ENCODE data around the gene TPD52L2.
"Not testable (repeated sequence)": the region's sequence is repeated elsewhere in the genome, so short reads cannot be mapped to it uniquely, and the experiment has no call there.

The TPD52L2 gene

GRCh38 chr20:63835021-63835858 is 29.8 kb upstream of the TPD52L2 start:
- FAIRE-seq (peak; percentile 99), DNase-seq (ENCODE audit: insufficient read length, low spot score) (peak; percentile 100)

GRCh38 chr20:63836458-63837344 is 28.4 kb upstream of the TPD52L2 start:
- no peak for FAIRE-seq
- DNase-seq (ENCODE audit: insufficient read length, low spot score): no peak

- FAIRE-seq (no peak), DNase-seq (ENCODE audit: insufficient read length, low spot score) (no peak)
Measured at GRCh38 chr20:63837479-63837878, 27.6 kb upstream of the TPD52L2 start.

- no peak for DNase-seq (ENCODE audit: insufficient read length, low spot score)
- FAIRE-seq: no peak
Measured at GRCh38 chr20:63839620-63840019, 25.4 kb upstream of the TPD52L2 start.

GRCh38 chr20:63840405-63840828 is 24.7 kb upstream of the TPD52L2 start:
- FAIRE-seq (peak; percentile 90), DNase-seq (ENCODE audit: insufficient read length, low spot score) (no peak)

- FAIRE-seq (no peak), DNase-seq (ENCODE audit: insufficient read length, low spot score) (no peak)
Measured at GRCh38 chr20:63842258-63842657, 22.8 kb upstream of the TPD52L2 start.

GRCh38 chr20:63843222-63843621 is 21.8 kb upstream of the TPD52L2 start:
- DNase-seq (ENCODE audit: insufficient read length, low spot score) (no peak), FAIRE-seq (no peak)

GRCh38 chr20:63843778-63844177 is 21.3 kb upstream of the TPD52L2 start:
- DNase-seq (ENCODE audit: insufficient read length, low spot score) (no peak), FAIRE-seq (no peak)

- FAIRE-seq (no peak), DNase-seq (ENCODE audit: insufficient read length, low spot score) (no peak)
Measured at GRCh38 chr20:63844511-63844991, 20.5 kb upstream of the TPD52L2 start.

GRCh38 chr20:63846128-63846771 is 18.8 kb upstream of the TPD52L2 start:
- FAIRE-seq: peak; percentile 64
- peak; percentile 90 for DNase-seq (ENCODE audit: insufficient read length, low spot score)

GRCh38 chr20:63846888-63847236 is 18.2 kb upstream of the TPD52L2 start:
- FAIRE-seq (peak; percentile 100), DNase-seq (ENCODE audit: insufficient read length, low spot score) (no peak)

- peak; percentile 72 for FAIRE-seq
- DNase-seq (ENCODE audit: insufficient read length, low spot score): no peak
Measured at GRCh38 chr20:63847237-63848002, 17.6 kb upstream of the TPD52L2 start.

GRCh38 chr20:63848003-63848911 is 16.8 kb upstream of the TPD52L2 start:
- FAIRE-seq (no peak), DNase-seq (ENCODE audit: insufficient read length, low spot score) (no peak)

GRCh38 chr20:63850689-63851547 is 14.2 kb upstream of the TPD52L2 start:
- FAIRE-seq (no peak), DNase-seq (ENCODE audit: insufficient read length, low spot score) (no peak)

- DNase-seq (ENCODE audit: insufficient read length, low spot score); FAIRE-seq: not testable (repeated sequence)
Measured at GRCh38 chr20:63851548-63851943, 13.5 kb upstream of the TPD52L2 start.

- peak; percentile 86 for FAIRE-seq
- not testable (repeated sequence) for DNase-seq (ENCODE audit: insufficient read length, low spot score)
Measured at GRCh38 chr20:63853733-63854068, 11.4 kb upstream of the TPD52L2 start.

GRCh38 chr20:63854069-63854765 is 10.9 kb upstream of the TPD52L2 start:
- no peak for FAIRE-seq
- DNase-seq (ENCODE audit: insufficient read length, low spot score): no peak
